ENCODE measurements around the gene XCL2. TPM values are rescaled to one million over a fixed set of nuclear protein-coding genes. Genes with fewer than 3 reads are reported as not detected.

Gene XCL2
- total RNA-seq, 2 experiments from 2014 or later: not detected

DNA sequence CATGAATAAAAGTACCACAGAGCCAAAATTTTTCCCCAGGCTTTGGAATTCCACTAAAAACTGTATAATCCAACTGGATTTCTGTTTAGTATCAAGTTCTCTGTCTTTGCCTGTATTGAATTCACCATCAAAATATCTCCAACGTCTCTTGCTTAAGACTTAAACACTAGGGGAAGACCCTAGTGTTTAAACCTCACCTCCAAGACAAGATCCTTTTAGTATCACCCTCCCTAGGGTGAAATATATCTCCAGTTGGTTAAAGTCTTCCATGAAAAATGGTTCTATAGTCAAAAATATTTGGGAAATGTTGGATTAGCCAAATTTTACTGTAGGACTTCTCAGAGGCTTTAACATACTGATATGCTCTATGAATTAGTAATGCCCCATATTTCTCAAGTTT is 24.5 kb upstream of the XCL2 start:
- Histone ChIP-seq H3K9me2 (ENCODE audit: insufficient read depth, low read length) (no peaks in the 10 kb centered on the region), H3K27ac (ENCODE audit: low read depth, low read length, poor library complexity, severe bottlenecking) (no peak overlapping the region), H2AFZ (ENCODE audit: low read length) (no peak overlapping the region), H3K36me3 (ENCODE audit: insufficient read depth, low read length) (no peaks in the 10 kb centered on the region), H4K20me1 (ENCODE audit: insufficient read depth, low read length) (no peaks in the 10 kb centered on the region), H3K79me2 (ENCODE audit: insufficient read depth, low read depth, low read length) (no peaks in the 10 kb centered on the region), H3K4me3 (ENCODE audit: low read depth, low read length, poor library complexity, severe bottlenecking) (no peak overlapping the region), H3K4me1 (ENCODE audit: insufficient read depth, low read length, poor library complexity, severe bottlenecking) (no peaks in the 10 kb centered on the region), H3K4me2 (ENCODE audit: low read length) (no peak overlapping the region), H3K9me3 (ENCODE audit: low read length) (no peaks in the 10 kb centered on the region)
- no peak for TF ChIP-seq CTCF (conservative IDR thresholded peaks at IDR 0.05; ENCODE audit: low read length)
- TF ChIP-seq EZH2phosphoT487 (IDR thresholded peaks at IDR 0.05; ENCODE audit: borderline replicate concordance, low read depth, low read length): no peak
- no TSS peak for BruUV-seq (replicated peaks)
- ChIA-PET POLR2A (no interaction called here), CTCF (ENCODE audit: unreplicated experiment) (no interaction called here)
- intact Hi-C loops (cut with micrococcal nuclease; ENCODE audit: unreplicated experiment): no loop called here
- no peak for DNase-seq (ENCODE audit: low spot score)

DNA sequence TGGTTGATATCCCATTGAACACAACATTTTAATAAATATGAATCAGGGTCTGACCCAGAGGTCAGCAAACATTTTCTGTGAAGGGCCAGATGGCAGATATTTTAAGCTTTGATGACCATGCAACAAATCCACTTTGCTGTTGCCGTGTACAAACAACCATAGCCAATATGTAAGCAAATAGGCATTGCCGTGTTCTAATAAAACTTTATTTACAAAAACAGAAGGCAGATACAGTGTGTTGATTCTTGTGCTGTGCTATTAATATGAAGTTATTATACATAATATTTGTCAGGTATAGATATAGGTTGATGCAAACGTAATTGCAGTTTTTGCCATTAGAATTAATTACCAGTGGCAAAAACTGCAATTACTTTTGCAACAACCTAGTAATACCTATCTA is 23.8 kb upstream of the XCL2 start:
- H3K4me1 ChIP-seq (ENCODE audit: insufficient read depth, low read length, poor library complexity, severe bottlenecking): no peaks in the 10 kb centered on the region
- no TSS peak for BruUV-seq (replicated peaks)
- H3K36me3 ChIP-seq (ENCODE audit: insufficient read depth, low read length): no peaks in the 10 kb centered on the region
- intact Hi-C loops (cut with micrococcal nuclease; ENCODE audit: unreplicated experiment): no loop called here
- no peaks in the 10 kb centered on the region for H4K20me1 ChIP-seq (ENCODE audit: insufficient read depth, low read length)
- H3K4me2 ChIP-seq (ENCODE audit: low read length): no peak overlapping the region
- TF ChIP-seq EZH2phosphoT487 (IDR thresholded peaks at IDR 0.05; ENCODE audit: borderline replicate concordance, low read depth, low read length) (no peak), CTCF (conservative IDR thresholded peaks at IDR 0.05; ENCODE audit: low read length) (no peak)
- H3K79me2 ChIP-seq (ENCODE audit: insufficient read depth, low read depth, low read length): no peaks in the 10 kb centered on the region
- H3K9me2 ChIP-seq (ENCODE audit: insufficient read depth, low read length): no peaks in the 10 kb centered on the region
- POLR2A ChIA-PET: no interaction called here
- no peak overlapping the region for H3K27ac ChIP-seq (ENCODE audit: low read depth, low read length, poor library complexity, severe bottlenecking)
- no peaks in the 10 kb centered on the region for H3K9me3 ChIP-seq (ENCODE audit: low read length)
- no peak overlapping the region for H2AFZ ChIP-seq (ENCODE audit: low read length)
- CTCF ChIA-PET (ENCODE audit: unreplicated experiment): no interaction called here
- no peak for DNase-seq (ENCODE audit: low spot score)
- no peak overlapping the region for H3K4me3 ChIP-seq (ENCODE audit: low read depth, low read length, poor library complexity, severe bottlenecking)

DNA sequence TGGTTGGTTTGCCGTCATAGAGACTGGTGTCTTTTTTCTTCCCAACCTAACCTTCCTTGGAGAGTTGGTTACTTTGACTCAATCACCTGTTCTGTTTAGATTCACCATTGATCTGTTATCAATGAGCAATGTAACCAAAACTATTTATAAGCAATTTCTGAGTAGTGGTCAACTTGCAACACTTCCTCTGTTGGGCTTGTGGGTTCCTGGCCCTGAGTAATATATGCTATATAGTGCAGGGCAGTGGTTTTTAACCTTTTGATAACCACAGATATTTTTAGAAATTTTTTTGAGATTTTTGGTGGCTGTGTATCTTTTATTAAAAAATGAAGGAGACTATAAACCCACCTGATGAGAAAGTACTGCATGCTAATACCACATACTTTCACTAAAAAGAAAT is 23.2 kb upstream of the XCL2 start:
- no peak for TF ChIP-seq CTCF (conservative IDR thresholded peaks at IDR 0.05; ENCODE audit: low read length)
- no peak for TF ChIP-seq EZH2phosphoT487 (IDR thresholded peaks at IDR 0.05; ENCODE audit: borderline replicate concordance, low read depth, low read length)
- Histone ChIP-seq H3K4me3 (ENCODE audit: low read depth, low read length, poor library complexity, severe bottlenecking) (no peak overlapping the region), H3K9me3 (ENCODE audit: low read length) (no peaks in the 10 kb centered on the region), H3K27ac (ENCODE audit: low read depth, low read length, poor library complexity, severe bottlenecking) (no peak overlapping the region), H2AFZ (ENCODE audit: low read length) (no peak overlapping the region), H3K4me1 (ENCODE audit: insufficient read depth, low read length, poor library complexity, severe bottlenecking) (no peaks in the 10 kb centered on the region), H3K9me2 (ENCODE audit: insufficient read depth, low read length) (no peaks in the 10 kb centered on the region), H3K36me3 (ENCODE audit: insufficient read depth, low read length) (no peaks in the 10 kb centered on the region), H4K20me1 (ENCODE audit: insufficient read depth, low read length) (no peaks in the 10 kb centered on the region), H3K4me2 (ENCODE audit: low read length) (no peak overlapping the region), H3K79me2 (ENCODE audit: insufficient read depth, low read depth, low read length) (no peaks in the 10 kb centered on the region)
- no peak for DNase-seq (ENCODE audit: low spot score)
- ChIA-PET CTCF (ENCODE audit: unreplicated experiment) (no interaction called here), POLR2A (no interaction called here)
- intact Hi-C loops (cut with micrococcal nuclease; ENCODE audit: unreplicated experiment): no loop called here
- no TSS peak for BruUV-seq (replicated peaks)

Measured in OCI-LY7 (cell line).